ENCODE data around the gene NKAPD1. TPM values are rescaled to one million over a fixed set of nuclear protein-coding genes. Genes with fewer than 3 reads are reported as not detected.

The NKAPD1 gene
- total and polyA plus RNA-seq, 2 donors (not counting 3 experiments of a cell fraction or from before 2014, with no cell fraction given) = 7.2 to 16.7 TPM

GRCh38 chr11:112118176-112118575, 44.1 kb downstream of the NKAPD1 start:
- H4K20me1 ChIP-seq (replicated peaks; ENCODE audit: control insufficient read depth, extremely low read depth, insufficient read depth, low read length) = no peaks in the 10 kb centered on the region
- no TSS peak for BruUV-seq (replicated peaks)
- TF ChIP-seq POLR2AphosphoS5 (IDR thresholded peaks at IDR 0.05; ENCODE audit: insufficient read depth, low read depth, low read length) = no peak
- no peak for DNase-seq (ENCODE audit: low read depth, low spot score)
- no peaks in the 10 kb centered on the region for H3K27me3 ChIP-seq (ENCODE audit: control insufficient read depth in 2 of 2, insufficient read depth in 2 of 2, low read length in 2 of 2)
- H3K36me3 ChIP-seq (ENCODE audit: control insufficient read depth in 2 of 2, extremely low read depth in 1 of 2, insufficient read depth in 2 of 2, low read length in 2 of 2) = no peaks in the 10 kb centered on the region
- intact Hi-C loops (cut with micrococcal nuclease) (no loop called here), dilution Hi-C loops (cut with MboI; ENCODE audit: extremely low pct_ligation_motif_present, low sequenced_read_pairs) (no loop called here)
- H3K4me2 ChIP-seq (ENCODE audit: insufficient read depth, low read length) = no peak overlapping the region
- H3K27ac ChIP-seq (ENCODE audit: insufficient read depth, low read depth, low read length) = no peak overlapping the region
- H2AFZ ChIP-seq (ENCODE audit: low read depth, low read length) = no peak overlapping the region
- peaks cover 22% of the 10 kb centered on the region for H3K4me1 ChIP-seq (ENCODE audit: control insufficient read depth, extremely low read depth, insufficient read depth, low read length)
- no peaks in the 10 kb centered on the region for H3K9me1 ChIP-seq (replicated peaks; ENCODE audit: control insufficient read depth, extremely low read depth, insufficient read depth, low read length)
- no peaks in the 10 kb centered on the region for H3K79me2 ChIP-seq (ENCODE audit: control insufficient read depth, insufficient read depth, low read length)
- POLR2A ChIA-PET = no interaction called here
- H3K9me3 ChIP-seq (replicated peaks; ENCODE audit: control insufficient read depth, insufficient read depth, low read length) = no peaks in the 10 kb centered on the region
- CTCF ChIA-PET = no interaction called here
- no peak overlapping the region for H3K4me3 ChIP-seq (replicated peaks in 1 of 3; ENCODE audit: insufficient read depth in 1 of 3, low read depth in 1 of 3, low read length in 3 of 3)
- no peak for FAIRE-seq
- no peak overlapping the region for H3K9ac ChIP-seq (replicated peaks; ENCODE audit: extremely low read depth, insufficient read depth, low read length)

DNA sequence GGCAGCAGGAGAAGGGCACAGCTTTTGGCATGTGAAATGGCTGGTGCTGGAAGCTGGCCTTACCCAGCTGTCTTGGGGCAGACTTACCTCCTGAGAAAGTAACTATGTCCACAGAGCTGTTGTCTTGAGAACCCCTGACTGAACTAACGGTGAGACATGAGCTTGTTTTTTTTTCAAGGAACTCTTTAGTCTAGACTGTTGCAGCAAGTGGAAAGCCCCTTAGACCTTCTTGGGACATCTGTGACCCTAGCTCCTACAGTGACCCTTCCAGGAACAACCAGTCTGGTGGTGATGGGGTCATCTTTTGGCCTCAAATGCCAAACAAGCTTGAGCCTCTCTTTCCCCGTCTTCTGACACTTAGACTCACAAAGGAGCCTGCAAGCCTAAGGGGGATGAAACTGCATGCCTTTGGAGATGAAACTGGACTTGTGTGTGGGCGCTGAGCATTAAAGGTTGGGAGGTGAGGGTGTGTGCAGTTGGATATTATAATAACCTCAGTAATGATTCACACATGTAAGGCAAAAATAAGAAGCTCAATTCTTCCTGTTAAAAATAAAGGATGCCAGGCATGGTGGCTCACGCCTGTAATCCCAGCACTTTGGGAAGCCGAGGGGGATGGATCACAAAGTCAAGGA, 48.0 kb downstream of the NKAPD1 start:
- Histone ChIP-seq H3K4me2 (ENCODE audit: insufficient read depth, low read length) (no peak overlapping the region), H3K27ac (ENCODE audit: insufficient read depth, low read depth, low read length) (no peak overlapping the region), H2AFZ (ENCODE audit: low read depth, low read length) (no peak overlapping the region), H4K20me1 (replicated peaks; ENCODE audit: control insufficient read depth, extremely low read depth, insufficient read depth, low read length) (no peaks in the 10 kb centered on the region), H3K9me3 (replicated peaks; ENCODE audit: control insufficient read depth, insufficient read depth, low read length) (no peaks in the 10 kb centered on the region), H3K4me1 (ENCODE audit: control insufficient read depth, extremely low read depth, insufficient read depth, low read length) (peaks cover 22% of the 10 kb centered on the region), H3K9ac (replicated peaks; ENCODE audit: extremely low read depth, insufficient read depth, low read length) (no peak overlapping the region), H3K4me3 (replicated peaks in 1 of 3; ENCODE audit: insufficient read depth in 1 of 3, low read depth in 1 of 3, low read length in 3 of 3) (no peak overlapping the region), H3K79me2 (ENCODE audit: control insufficient read depth, insufficient read depth, low read length) (no peaks in the 10 kb centered on the region), H3K27me3 (ENCODE audit: control insufficient read depth in 2 of 2, insufficient read depth in 2 of 2, low read length in 2 of 2) (no peaks in the 10 kb centered on the region), H3K36me3 (ENCODE audit: control insufficient read depth in 2 of 2, extremely low read depth in 1 of 2, insufficient read depth in 2 of 2, low read length in 2 of 2) (no peaks in the 10 kb centered on the region), H3K9me1 (replicated peaks; ENCODE audit: control insufficient read depth, extremely low read depth, insufficient read depth, low read length) (no peaks in the 10 kb centered on the region)
- no peak for FAIRE-seq
- CTCF ChIA-PET = interaction anchor here (0.7 to 2.7 kb wide), 8 partner anchors 8 to 158 kb away, joined by 4 to 11 read pairs (median 7); partner anchors contain the start of gene BCO2
- intact Hi-C loops (cut with micrococcal nuclease) = loop anchor here (2.0 kb wide), 1 partner anchor 43 kb away; the partner anchor contains the start of gene IL18
- dilution Hi-C loops (cut with MboI; ENCODE audit: extremely low pct_ligation_motif_present, low sequenced_read_pairs) = no loop called here
- no peak for TF ChIP-seq MYC (IDR thresholded peaks at IDR 0.05; ENCODE audit: low read depth, low read length)
- TF ChIP-seq, protein P1, sequence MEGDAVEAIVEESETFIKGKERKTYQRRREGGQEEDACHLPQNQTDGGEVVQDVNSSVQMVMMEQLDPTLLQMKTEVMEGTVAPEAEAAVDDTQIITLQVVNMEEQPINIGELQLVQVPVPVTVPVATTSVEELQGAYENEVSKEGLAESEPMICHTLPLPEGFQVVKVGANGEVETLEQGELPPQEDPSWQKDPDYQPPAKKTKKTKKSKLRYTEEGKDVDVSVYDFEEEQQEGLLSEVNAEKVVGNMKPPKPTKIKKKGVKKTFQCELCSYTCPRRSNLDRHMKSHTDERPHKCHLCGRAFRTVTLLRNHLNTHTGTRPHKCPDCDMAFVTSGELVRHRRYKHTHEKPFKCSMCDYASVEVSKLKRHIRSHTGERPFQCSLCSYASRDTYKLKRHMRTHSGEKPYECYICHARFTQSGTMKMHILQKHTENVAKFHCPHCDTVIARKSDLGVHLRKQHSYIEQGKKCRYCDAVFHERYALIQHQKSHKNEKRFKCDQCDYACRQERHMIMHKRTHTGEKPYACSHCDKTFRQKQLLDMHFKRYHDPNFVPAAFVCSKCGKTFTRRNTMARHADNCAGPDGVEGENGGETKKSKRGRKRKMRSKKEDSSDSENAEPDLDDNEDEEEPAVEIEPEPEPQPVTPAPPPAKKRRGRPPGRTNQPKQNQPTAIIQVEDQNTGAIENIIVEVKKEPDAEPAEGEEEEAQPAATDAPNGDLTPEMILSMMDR (IDR thresholded peaks at IDR 0.05; ENCODE audit: extremely low read depth in 1 of 2, insufficient read depth in 1 of 2, low read depth in 1 of 2, low read length in 2 of 2) = no peak
- TF ChIP-seq, protein P2, sequence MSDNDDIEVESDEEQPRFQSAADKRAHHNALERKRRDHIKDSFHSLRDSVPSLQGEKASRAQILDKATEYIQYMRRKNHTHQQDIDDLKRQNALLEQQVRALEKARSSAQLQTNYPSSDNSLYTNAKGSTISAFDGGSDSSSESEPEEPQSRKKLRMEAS (IDR thresholded peaks at IDR 0.05; ENCODE audit: insufficient read depth, insufficient read length) = no peak
- no peak for TF ChIP-seq JUN (IDR thresholded peaks at IDR 0.05; ENCODE audit: borderline replicate concordance, insufficient read depth, insufficient read length, low read depth)
- no peak for TF ChIP-seq FOS (IDR thresholded peaks at IDR 0.05; ENCODE audit: borderline replicate concordance, insufficient read depth, low read length)
- no peak for TF ChIP-seq POLR2A (IDR thresholded peaks at IDR 0.05; ENCODE audit: low read depth, low read length)
- TF ChIP-seq GATA2 (IDR thresholded peaks at IDR 0.05; ENCODE audit: insufficient read depth, insufficient read length, low read depth, low read length) = no peak
- TF ChIP-seq POLR2AphosphoS5 (IDR thresholded peaks at IDR 0.05; ENCODE audit: insufficient read depth, low read depth, low read length) = no peak
- no peak for TF ChIP-seq EZH2 (IDR thresholded peaks at IDR 0.05; ENCODE audit: borderline replicate concordance, low read depth, low read length, severe bottlenecking)
- POLR2A ChIA-PET = interaction anchor here (0.6 kb wide), 1 partner anchor 296 kb away, joined by 3 read pairs; no protein-coding TSS in a partner anchor
- no TSS peak for BruUV-seq (replicated peaks)
- no peak for DNase-seq (ENCODE audit: low read depth, low spot score)
